Heart right ventricle (tissue), 16 donors: ENCODE results near the gene ARIH2. TPM values are rescaled to one million over a fixed set of nuclear protein-coding genes. Genes with fewer than 3 reads are reported as not detected.
A peak's percentile ranks its signal among the peaks of the same experiment; 100 is the strongest.

ENCODE experiments used
- ATAC-seq, 8 donors: fragments of 200-7000 bp; cut with Tn5 transposase; one replicate each; pipeline ENCODE4 v1.9.1; 2020; ENCODE audit warnings: mild to moderate bottlenecking in 8 of 8, moderate library complexity in 8 of 8, moderate number of reproducible peaks in 1 of 8
- DNase-seq, 2 donors: peaks; one replicate each; pipeline ENCODE4 v3.0.0-alpha.2; 2020
- H3K27ac ChIP-seq, 10 donors: fragments of 200-600 bp; sonication (generic) in 2 of 10; one replicate each; pipeline versions ENCODE4 v1.5.0 to v1.8.0; 2020 to 2022; ENCODE audit warnings: mild to moderate bottlenecking in 3 of 10
- H3K27me3 ChIP-seq, 7 donors: fragments of 200-600 bp; one replicate each; pipeline ENCODE4 v1.8.0; 2021 to 2022; ENCODE audit warnings: mild to moderate bottlenecking in 2 of 7
- H3K36me3 ChIP-seq, 9 donors: fragments of 200-600 bp; sonication (generic) in 1 of 9; one replicate each; pipeline versions ENCODE4 v1.5.0 to v1.8.0; 2020 to 2022; ENCODE audit warnings: mild to moderate bottlenecking in 2 of 9
- H3K4me1 ChIP-seq, 9 donors: fragments of 200-600 bp; sonication (generic) in 1 of 9; one replicate each; pipeline versions ENCODE4 v1.5.0 to v1.8.0; 2020 to 2022; ENCODE audit warnings: mild to moderate bottlenecking in 4 of 9
- H3K4me3 ChIP-seq, 10 donors: fragments of 200-600 bp; sonication (generic) in 2 of 10; one replicate each; pipeline versions ENCODE4 v1.5.0 to v1.8.0; 2020 to 2022; ENCODE audit warnings: mild to moderate bottlenecking in 7 of 10, moderate library complexity in 2 of 10
- H3K9me3 ChIP-seq, 11 donors: fragments of 200-600 bp in 10 of 11; sonication (generic) in 2 of 11; one replicate each; pipeline versions ENCODE4 v1.5.0 to v1.8.0; 2013 to 2022; ENCODE audit warnings: mild to moderate bottlenecking in 2 of 11, control low read depth in 1 of 11, moderate library complexity in 1 of 11
- WGBS, 2 donors: extraction: QIAGEN DNeasy Blood & Tissue Kit; methylation state at CpG; one replicate each; pipeline ENCODE4 v1.1.7; 2013; ENCODE audit warnings: inconsistent platforms in 1 of 2; 5-methylcytosine and 5-hydroxymethylcytosine counted together
- intact Hi-C, 10 donors: fragments of 100-400 bp; cut with DNase I; formaldehyde crosslinking; loops; one replicate each; pipeline versions ENCODE4 v1.11.1 to v1.14.2; 2022
- polyA plus RNA-seq, 2 donors: library from polyadenylated mRNA; stranded (reverse); fragments of 200-250 nt; gene quantifications; one replicate each; pipeline ENCODE4 v1.2.3, GENCODE V29; 2013
- total RNA-seq, 10 donors: library from RNA; stranded (reverse); fragmentation: NEBNext Ultra II Directional in 3 of 10; extraction: Animal tissue kit (Norgen Biotek cat#: 25700) in 3 of 10; gene quantifications; one replicate each; pipeline versions ENCODE4 v1.2.1 to v1.2.4, GENCODE V29; 2021 to 2023
- TF ChIP-seq, protein P1 (sequence below), 9 donors: fragments of 200-600 bp; sonication (generic) in 2 of 9; IDR thresholded peaks; one replicate each; pipeline versions ENCODE4 v1.5.0 to v1.8.0; 2021 to 2022; ENCODE audit warnings: antibody characterized with exemption in 9 of 9, mild to moderate bottlenecking in 5 of 9, moderate library complexity in 1 of 9
- donor health status: Arrhythmogenic right ventricular cardiomyopathy.
- donor health status: ischemic (EF 13 %, LVEDD 7.1; RV severe dilation, severe dysfunction).
- donor health status: healthy with polysubstance abuse.
- donor health status: DM: no; HTN: yes; CAD: no.
- donor health status: DM: no; HTN: no; CAD: no.
- donor health status: ischemic (EF 25% LVEDD 6.9; RV normal size, moderate dysfunction).
- donor health status: ischemic (EF 25% LVEDD 5.7; RV mildly dilated, moderate dysfunction).
- donor health status: healthy.
- donor health status: DM: yes; HTN: yes; CAD: no.
- donor health status: Ischemic cardiomyopathy.
- donor health status: ischemic (EF 35%, LVEDD 5.7; RV mildly dilated, moderate dysfunction).
- donor health status: nonischemic (EF 11% LVEDD 7.7; RV severe dilation, severe dysfunction).
- donor health status: DM: yes; HTN: yes; CAD: no.
- donor health status: PGD.
- donor health status: ischemic (EF 29% LVEDD 5.4; RV normal size, mild dysfunction).
- donor health status: nonischemic (EF 23%, LVEDD 6.1; RV moderate dilation, normal function).

Gene ARIH2
- total and polyA plus RNA-seq, 12 donors: 41.9 to 177 (median 138) TPM

DNA sequence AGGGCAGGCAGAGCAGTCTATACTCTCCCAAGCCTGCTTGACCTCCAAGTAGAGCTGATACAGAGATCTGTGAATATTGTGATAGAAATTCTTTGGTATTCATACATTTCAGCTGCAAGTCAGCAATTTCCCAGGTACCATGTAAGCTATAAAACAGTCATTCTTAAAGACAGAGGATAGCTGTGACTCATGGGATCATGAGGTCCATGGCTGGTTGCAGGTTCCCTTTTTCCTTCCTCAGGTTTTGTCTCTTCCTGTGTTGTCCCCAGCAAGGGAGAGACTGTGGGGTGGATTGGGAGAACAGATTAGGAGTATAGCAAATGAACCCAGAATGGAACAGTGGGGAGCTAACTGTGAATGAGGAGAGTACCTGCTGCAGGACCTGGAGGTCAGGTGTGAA lies 66.0 kb downstream of the ARIH2 start:
- H3K27ac ChIP-seq: no peak overlapping the region
- intact Hi-C loops: loop anchor here in 5 of 10 donors (5.0 kb wide), 3 partner anchors 108 to 468 kb away; partner anchors contain the start of gene QRICH1 (in 2 of the 5)
- H3K36me3 ChIP-seq: peaks cover 0 to 76% (median 51%) of the 10 kb centered on the region in 9 donors
- TF ChIP-seq, protein P1, sequence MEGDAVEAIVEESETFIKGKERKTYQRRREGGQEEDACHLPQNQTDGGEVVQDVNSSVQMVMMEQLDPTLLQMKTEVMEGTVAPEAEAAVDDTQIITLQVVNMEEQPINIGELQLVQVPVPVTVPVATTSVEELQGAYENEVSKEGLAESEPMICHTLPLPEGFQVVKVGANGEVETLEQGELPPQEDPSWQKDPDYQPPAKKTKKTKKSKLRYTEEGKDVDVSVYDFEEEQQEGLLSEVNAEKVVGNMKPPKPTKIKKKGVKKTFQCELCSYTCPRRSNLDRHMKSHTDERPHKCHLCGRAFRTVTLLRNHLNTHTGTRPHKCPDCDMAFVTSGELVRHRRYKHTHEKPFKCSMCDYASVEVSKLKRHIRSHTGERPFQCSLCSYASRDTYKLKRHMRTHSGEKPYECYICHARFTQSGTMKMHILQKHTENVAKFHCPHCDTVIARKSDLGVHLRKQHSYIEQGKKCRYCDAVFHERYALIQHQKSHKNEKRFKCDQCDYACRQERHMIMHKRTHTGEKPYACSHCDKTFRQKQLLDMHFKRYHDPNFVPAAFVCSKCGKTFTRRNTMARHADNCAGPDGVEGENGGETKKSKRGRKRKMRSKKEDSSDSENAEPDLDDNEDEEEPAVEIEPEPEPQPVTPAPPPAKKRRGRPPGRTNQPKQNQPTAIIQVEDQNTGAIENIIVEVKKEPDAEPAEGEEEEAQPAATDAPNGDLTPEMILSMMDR (IDR thresholded peaks at IDR 0.05): no peak
- peaks cover 8 to 27% (median 11%) of the 10 kb centered on the region in 9 donors for H3K4me1 ChIP-seq
- no peaks in the 10 kb centered on the region for H3K27me3 ChIP-seq
- no peaks in the 10 kb centered on the region for H3K9me3 ChIP-seq
- DNase-seq: no peak
- ATAC-seq: no peak
- no peak overlapping the region for H3K4me3 ChIP-seq

DNA sequence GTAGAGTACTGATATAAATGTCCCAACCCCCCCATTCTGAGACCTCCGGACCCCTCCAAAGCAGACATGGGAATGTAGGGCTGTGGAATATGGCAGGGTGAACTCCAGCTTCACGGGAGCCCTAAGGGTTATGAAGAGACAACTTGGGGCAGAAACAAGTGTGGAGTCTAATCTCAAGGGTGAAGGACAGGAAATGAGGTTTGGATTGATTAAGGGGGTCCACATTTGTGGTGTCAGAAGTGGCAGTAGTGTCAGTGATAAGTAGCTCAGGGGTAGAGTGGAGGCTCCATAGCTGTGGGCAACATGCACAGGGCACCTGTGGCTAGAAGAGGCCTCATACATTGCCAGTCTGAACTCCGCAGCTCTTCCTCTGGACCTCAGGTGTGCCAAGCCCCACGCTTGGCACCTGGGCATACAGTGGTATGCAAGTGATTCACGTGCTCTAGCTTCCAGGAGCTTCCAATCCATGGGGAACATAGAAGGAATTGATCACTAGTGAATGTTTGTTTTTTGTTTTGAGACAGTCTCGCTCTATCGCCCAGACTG lies 67.3 kb downstream of the ARIH2 start:
- Histone ChIP-seq H3K27ac (no peak overlapping the region), H3K4me3 (no peak overlapping the region), H3K27me3 (no peaks in the 10 kb centered on the region), H3K4me1 (peaks cover 8 to 23% (median 16%) of the 10 kb centered on the region in 9 donors), H3K9me3 (no peaks in the 10 kb centered on the region), H3K36me3 (peaks cover 0 to 64% (median 39%) of the 10 kb centered on the region in 9 donors)
- whole genome bisulfite sequencing, 2 donors: 87 to 94% methylated on average over 7 of the region's 7 CpGs
- no peak for DNase-seq
- no peak for ATAC-seq
- intact Hi-C loops: loop anchor here in 5 of 10 donors (5.0 kb wide), 3 partner anchors 106 to 466 kb away; partner anchors contain the start of gene QRICH1 (in 2 of the 5)
- TF ChIP-seq, protein P1 (IDR thresholded peaks at IDR 0.05): no peak

DNA sequence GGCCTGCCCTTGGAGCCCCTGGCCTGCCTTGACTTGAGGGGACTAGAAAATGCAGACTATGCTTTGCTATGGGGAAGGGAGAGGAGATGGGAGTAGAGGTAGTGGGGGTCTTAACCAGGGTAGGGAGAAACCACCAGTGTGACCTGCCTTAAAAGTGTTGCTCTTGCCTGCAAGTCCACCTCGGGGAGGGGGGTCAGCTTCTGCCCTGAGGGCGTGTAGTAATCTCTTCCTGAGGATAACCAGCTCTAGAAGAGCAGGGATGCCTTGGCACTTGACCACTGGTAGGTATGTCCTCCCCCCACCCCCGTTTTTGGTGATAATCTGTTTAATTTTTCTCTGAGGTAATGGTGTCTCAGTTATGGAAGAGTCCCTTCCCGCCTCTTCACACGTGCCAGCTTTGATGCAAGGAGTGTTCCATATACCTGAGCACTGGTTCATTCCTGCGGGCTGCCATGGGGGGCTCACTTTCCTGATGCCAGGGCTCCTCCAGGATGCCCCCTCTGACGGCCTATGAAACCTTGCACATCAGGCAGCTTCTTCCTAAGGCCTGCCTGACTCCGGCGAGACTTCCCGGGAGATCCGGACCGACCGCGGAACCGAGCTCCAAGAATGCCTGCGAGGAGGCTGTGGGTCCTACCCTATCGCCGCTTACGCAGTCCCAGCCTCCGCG lies 70.6 kb downstream of the ARIH2 start:
- Histone ChIP-seq H3K36me3 (peaks cover 0 to 30% (median 13%) of the 10 kb centered on the region in 9 donors), H3K27me3 (no peaks in the 10 kb centered on the region), H3K9me3 (no peaks in the 10 kb centered on the region), H3K27ac (peak overlapping the region; percentile 71 to 93 (median 88)), H3K4me1 (peaks cover 8 to 40% (median 28%) of the 10 kb centered on the region in 9 donors), H3K4me3 (peak overlapping the region; percentile 55 to 95 (median 82))
- intact Hi-C loops: loop anchor here in 6 of 10 donors (1.0 to 5.0 kb wide), 5 partner anchors 32 to 463 kb away; partner anchors contain the start of genes QRICH1 (in 2 of the 6) and NDUFAF3 (in 1 of the 6)
- WGBS, 2 donors: 5 to 7% methylated on average over 21 of the region's 21 CpGs
- TF ChIP-seq, protein P1 (IDR thresholded peaks at IDR 0.05): no peak
- peak in 2 of 8 donors; percentile 5 to 12 for ATAC-seq
- no peak for DNase-seq

DNA sequence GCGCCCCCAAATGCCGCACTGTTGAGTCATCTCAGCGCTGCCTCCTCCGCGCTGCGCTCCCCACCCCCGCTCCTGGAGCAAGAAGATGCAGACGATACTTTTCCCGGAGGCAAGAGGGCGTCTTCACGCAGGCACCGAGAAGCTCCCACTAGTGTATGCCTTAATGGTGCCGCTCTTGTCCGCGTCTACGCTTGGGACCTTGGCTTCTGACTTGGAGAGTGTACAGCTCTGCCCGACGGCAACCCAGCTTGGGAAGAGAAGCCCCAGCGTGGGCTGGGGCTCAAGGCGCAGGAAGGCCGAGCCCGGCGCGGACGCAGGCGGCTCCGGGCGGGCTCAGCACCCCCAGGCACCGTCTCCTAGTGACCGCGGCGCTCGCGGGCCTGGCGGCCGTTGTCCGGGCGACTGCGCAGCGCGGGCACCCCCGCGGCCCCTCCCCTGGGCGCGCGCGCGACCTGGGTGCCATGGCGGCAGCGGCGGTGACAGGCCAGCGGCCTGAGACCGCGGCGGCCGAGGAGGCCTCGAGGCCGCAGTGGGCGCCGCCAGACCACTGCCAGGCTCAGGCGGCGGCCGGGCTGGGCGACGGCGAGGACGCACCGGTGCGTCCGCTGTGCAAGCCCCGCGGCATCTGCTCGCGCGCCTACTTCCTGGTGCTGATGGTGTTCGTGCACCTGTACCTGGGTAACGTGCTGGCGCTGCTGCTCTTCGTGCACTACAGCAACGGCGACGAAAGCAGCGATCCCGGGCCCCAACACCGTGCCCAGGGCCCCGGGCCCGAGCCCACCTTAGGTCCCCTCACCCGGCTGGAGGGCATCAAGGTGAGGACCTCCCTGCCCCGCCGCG lies 71.4 kb downstream of the ARIH2 start, which contains the start of gene P4HTM:
TSS of gene P4HTM (plus strand) at position 446 of the 840 bp plus-strand sequence. CDS start at position 462, 16 bp downstream.
- DNase-seq: peak; percentile 83 to 88
- no peaks in the 10 kb centered on the region for H3K27me3 ChIP-seq
- TF ChIP-seq, protein P1 (IDR thresholded peaks at IDR 0.05): peak in 8 of 9 donors; percentile 27 to 65 (median 36)
- H3K36me3 ChIP-seq: peaks cover 0 to 26% (median 9%) of the 10 kb centered on the region in 9 donors
- 0 to 1% methylated on average over 90 to 91 of the region's 91 CpGs for WGBS, 2 donors
- peak within 1 kb of the TSS; percentile 55 to 95 (median 82) for H3K4me3 ChIP-seq
- peak; percentile 84 to 92 (median 90) for ATAC-seq
- H3K4me1 ChIP-seq: peaks cover 8 to 40% (median 26%) of the 10 kb centered on the region in 9 donors
- intact Hi-C loops: loop anchor here in 7 of 10 donors (1.0 to 10.0 kb wide), 6 partner anchors 31 to 462 kb away; partner anchors contain the start of genes QRICH1 (in 3 of the 7) and NDUFAF3 (in 1 of the 7)
- peak within 1 kb of the TSS; percentile 71 to 93 (median 88) for H3K27ac ChIP-seq
- no peaks in the 10 kb centered on the region for H3K9me3 ChIP-seq
